Measurements from ENCODE around the gene DUSP3. TPM values are rescaled to one million over a fixed set of nuclear protein-coding genes. Genes with fewer than 3 reads are reported as not detected.
A peak's percentile ranks its signal among the peaks of the same experiment; 100 is the strongest.

DUSP3 gene
- total and polyA plus RNA-seq, 8 donors: 30.9 to 105 (median 34.5) TPM

DNA sequence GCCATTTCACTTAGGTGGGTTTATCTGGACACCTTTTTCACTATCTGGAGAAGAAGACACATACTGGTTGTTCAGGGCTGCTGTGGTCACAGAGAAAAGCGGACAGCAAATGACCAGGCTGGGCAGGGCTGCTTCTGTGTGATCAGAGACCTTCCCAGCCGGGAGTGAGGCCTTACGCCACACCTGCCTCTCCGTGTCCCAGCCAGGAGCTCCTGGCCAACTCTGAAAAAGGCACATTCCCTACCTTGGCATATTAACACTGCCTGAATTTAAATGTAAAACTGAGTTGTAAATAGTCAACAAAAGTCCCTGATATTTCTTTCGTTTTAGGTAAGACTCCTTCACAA is 11.1 kb downstream of the DUSP3 start:
- intact Hi-C loops (cut with DNase I): no loop called here
- Histone ChIP-seq H3K4me1 (peaks cover 6 to 75% of the 10 kb centered on the region in 2 donors), H3K9me3 (no peaks in the 10 kb centered on the region), H3K27me3 (no peaks in the 10 kb centered on the region), H3K36me3 (peaks cover 0 to 67% of the 10 kb centered on the region in 2 donors), H3K27ac (peak overlapping the region in 1 of 2 donors; percentile 14), H3K4me3 (no peak overlapping the region)
- no peak for ATAC-seq
- TF ChIP-seq CTCF (IDR thresholded peaks at IDR 0.05): no peak
- DNase-seq: no peak

- TF ChIP-seq CTCF (IDR thresholded peaks at IDR 0.05): no peak
- peaks cover 0 to 62% of the 10 kb centered on the region in 2 donors for H3K36me3 ChIP-seq
- H3K4me3 ChIP-seq: no peak overlapping the region
- H3K4me1 ChIP-seq: peaks cover 6 to 70% of the 10 kb centered on the region in 2 donors
- H3K27me3 ChIP-seq: no peaks in the 10 kb centered on the region
- DNase-seq (no peak), ATAC-seq (no peak)
- intact Hi-C loops (cut with DNase I): no loop called here
- peak overlapping the region in 1 of 2 donors; percentile 14 for H3K27ac ChIP-seq
- H3K9me3 ChIP-seq: no peaks in the 10 kb centered on the region
These were observed 11.6 kb downstream of the DUSP3 start for GRCh38 chr17:43767053-43767712.

GRCh38 chr17:43766413-43767052 is 12.2 kb downstream of the DUSP3 start:
- Histone ChIP-seq H3K27me3 (no peaks in the 10 kb centered on the region), H3K9me3 (no peaks in the 10 kb centered on the region), H3K4me1 (peaks cover 6 to 65% of the 10 kb centered on the region in 2 donors), H3K4me3 (no peak overlapping the region), H3K36me3 (peaks cover 0 to 56% of the 10 kb centered on the region in 2 donors), H3K27ac (no peak overlapping the region)
- intact Hi-C loops (cut with DNase I): no loop called here
- TF ChIP-seq CTCF (IDR thresholded peaks at IDR 0.05): peak; percentile 58 to 85
- DNase-seq (peak in 1 of 4 donors; percentile 55), ATAC-seq (peak; percentile 62)

GRCh38 chr17:43760254-43760852 is 18.4 kb downstream of the DUSP3 start:
- Histone ChIP-seq H3K27me3 (peaks cover 16 to 34% of the 10 kb centered on the region in 2 donors), H3K9me3 (no peaks in the 10 kb centered on the region), H3K4me1 (peaks cover 0 to 16% of the 10 kb centered on the region in 2 donors), H3K36me3 (no peaks in the 10 kb centered on the region), H3K4me3 (no peak overlapping the region), H3K27ac (no peak overlapping the region)
- DNase-seq: peak; percentile 81 to 93 (median 92)
- peak; percentile 99 for ATAC-seq
- TF ChIP-seq CTCF (IDR thresholded peaks at IDR 0.05): peak; percentile 93 to 96
- intact Hi-C loops (cut with DNase I): loop anchor here in 1 of 2 donors (5.0 kb wide), 1 partner anchor 63 kb away; no protein-coding TSS in a partner anchor

DNA sequence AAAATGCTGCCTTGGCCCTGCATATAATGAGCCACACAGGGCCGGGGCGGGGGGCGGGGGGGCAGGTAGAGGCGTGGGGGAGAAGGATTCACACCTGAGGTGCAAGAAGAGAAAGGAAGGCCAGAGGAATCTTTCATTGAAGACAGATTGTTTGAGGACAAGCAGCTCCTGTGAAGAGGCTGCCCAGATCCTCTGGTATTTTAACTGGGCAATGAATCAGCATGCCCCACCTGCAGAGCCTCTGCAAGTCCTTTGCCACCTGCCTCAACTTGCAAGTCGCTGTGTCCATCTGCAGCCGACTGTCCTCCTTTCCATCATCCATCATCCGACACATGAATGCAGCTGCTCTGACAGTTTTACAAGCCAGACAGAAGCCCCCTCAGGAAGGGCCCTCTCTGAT is 18.9 kb downstream of the DUSP3 start:
- H3K36me3 ChIP-seq: no peaks in the 10 kb centered on the region
- intact Hi-C loops (cut with DNase I): loop anchor here in 1 of 2 donors (5.0 kb wide), 2 partner anchors 63 to 73 kb away; no protein-coding TSS in a partner anchor
- TF ChIP-seq CTCF (IDR thresholded peaks at IDR 0.05): no peak
- H3K27ac ChIP-seq: no peak overlapping the region
- peaks cover 0 to 15% of the 10 kb centered on the region in 2 donors for H3K4me1 ChIP-seq
- H3K9me3 ChIP-seq: no peaks in the 10 kb centered on the region
- DNase-seq (no peak), ATAC-seq (no peak)
- peaks cover 21 to 39% of the 10 kb centered on the region in 2 donors for H3K27me3 ChIP-seq
- H3K4me3 ChIP-seq: no peak overlapping the region
